Muscle of back (tissue), 11 donors: Measurements from ENCODE around the gene CDH4. TPM values are rescaled to one million over a fixed set of nuclear protein-coding genes. Genes with fewer than 3 reads are reported as not detected.

Experiments used
- DNase-seq, 3 donors: peaks; one replicate each; pipeline versions ENCODE4 v3.0.0 to v3.0.0-alpha.2; 2013
- polyA plus RNA-seq, 10 donors: library from polyadenylated mRNA; unstranded; fragments of 120-200 nt; gene quantifications; one replicate each; pipeline ENCODE4 v1.2.1, GENCODE V29; 2013; ENCODE audit not compliant: insufficient read length in 10 of 10

CDH4 gene
- polyA plus RNA-seq, 10 donors = 0.74 to 2.0 (median 1.1) TPM

- DNase-seq = no peak
Observed at GRCh38 chr20:61745397-61746146, 493.5 kb downstream of the CDH4 start.

GRCh38 chr20:61746147-61746646 lies 494.1 kb downstream of the CDH4 start:
- DNase-seq = no peak

- no peak for DNase-seq
Observed at GRCh38 chr20:61746781-61747180, 494.7 kb downstream of the CDH4 start.

- DNase-seq = no peak
Observed at GRCh38 chr20:61748376-61748775, 496.3 kb downstream of the CDH4 start.

- DNase-seq = no peak
Observed at GRCh38 chr20:61749406-61750075, 497.5 kb downstream of the CDH4 start.

- no peak for DNase-seq
Observed at GRCh38 chr20:61750093-61750492, 498.0 kb downstream of the CDH4 start.

GRCh38 chr20:61752576-61752975 lies 500.5 kb downstream of the CDH4 start:
- no peak for DNase-seq

- DNase-seq = peak in 1 of 3 donors; percentile 46
Observed at GRCh38 chr20:61753316-61753942, 501.4 kb downstream of the CDH4 start.

GRCh38 chr20:61753987-61754956 lies 502.2 kb downstream of the CDH4 start:
- no peak for DNase-seq

- DNase-seq = no peak
Observed at GRCh38 chr20:61754976-61755778, 503.1 kb downstream of the CDH4 start.

GRCh38 chr20:61755971-61756845 lies 504.1 kb downstream of the CDH4 start:
- no peak for DNase-seq

- no peak for DNase-seq
Observed at GRCh38 chr20:61756966-61757677, 505.1 kb downstream of the CDH4 start.

- DNase-seq = no peak
Observed at GRCh38 chr20:61757678-61758563, 505.9 kb downstream of the CDH4 start.

- DNase-seq = no peak
Observed at GRCh38 chr20:61758564-61759200, 506.6 kb downstream of the CDH4 start.

- no peak for DNase-seq
Observed at GRCh38 chr20:61759286-61760065, 507.4 kb downstream of the CDH4 start.

- DNase-seq = no peak
Observed at GRCh38 chr20:61760321-61760720, 508.3 kb downstream of the CDH4 start.

- DNase-seq = no peak
Observed at GRCh38 chr20:61760731-61761130, 508.7 kb downstream of the CDH4 start.
